Sciatic nerve (tissue), 2 donors: Measurements from ENCODE around the gene ZNF536. TPM values are rescaled to one million over a fixed set of nuclear protein-coding genes. Genes with fewer than 3 reads are reported as not detected.
"Not testable (repeated sequence)": the region's sequence is repeated elsewhere in the genome, so short reads cannot be mapped to it uniquely, and the experiment has no call there.

Experiments
- ATAC-seq: fragments of 200-7000 bp; cut with Tn5 transposase; one replicate; pipeline ENCODE4 v1.9.1; 2020; ENCODE audit warnings: mild to moderate bottlenecking, moderate library complexity
- DNase-seq: peaks from one replicate; pipeline ENCODE4 v3.0.0-alpha.2; 2020; ENCODE audit warnings: low spot score
- intact Hi-C: fragments of 100-400 bp; cut with DNase I; formaldehyde crosslinking; loops from one replicate; pipeline ENCODE4 v1.14.2; 2022
- total RNA-seq: library from RNA; stranded (reverse); fragmentation: NEBNext Ultra II Directional; extraction: Animal tissue kit (Norgen Biotek cat#: 25700); gene quantifications from one replicate; pipeline ENCODE4 v1.2.1, GENCODE V29; 2021
- donor health status: DM: no; HTN: no; CAD: no.
- donor health status: DM: no; HTN: no; CAD: no.

ZNF536 gene
- total RNA-seq, 1 donor from 2014 or later: 43.2 TPM

GRCh38 chr19:30339624-30340525 lies 32.3 kb upstream of the ZNF536 start:
- no peak for DNase-seq
- ATAC-seq: no peak
- intact Hi-C loops: no loop called here

GRCh38 chr19:30340771-30341561 lies 31.2 kb upstream of the ZNF536 start:
- ATAC-seq (no peak), DNase-seq (no peak)
- intact Hi-C loops: no loop called here

GRCh38 chr19:30341611-30342201 lies 30.5 kb upstream of the ZNF536 start:
- intact Hi-C loops: no loop called here
- DNase-seq: no peak
- no peak for ATAC-seq

GRCh38 chr19:30342901-30343300 lies 29.3 kb upstream of the ZNF536 start:
- ATAC-seq (no peak), DNase-seq (no peak)
- intact Hi-C loops: no loop called here

GRCh38 chr19:30344446-30345425 lies 27.4 kb upstream of the ZNF536 start:
- intact Hi-C loops: no loop called here
- no peak for ATAC-seq
- DNase-seq: no peak

- DNase-seq (no peak), ATAC-seq (no peak)
- intact Hi-C loops: no loop called here
These were observed 26.5 kb upstream of the ZNF536 start for GRCh38 chr19:30345686-30346085.

GRCh38 chr19:30346468-30346867 lies 25.7 kb upstream of the ZNF536 start:
- ATAC-seq, intact Hi-C loops, DNase-seq: not testable (repeated sequence)

- DNase-seq (no peak), ATAC-seq (no peak)
- intact Hi-C loops: no loop called here
These were observed 23.0 kb upstream of the ZNF536 start for GRCh38 chr19:30349131-30349730.

- no peak for DNase-seq
- intact Hi-C loops: no loop called here
- no peak for ATAC-seq
These were observed 21.2 kb upstream of the ZNF536 start for GRCh38 chr19:30350692-30351663.

GRCh38 chr19:30351774-30352173 lies 20.4 kb upstream of the ZNF536 start:
- intact Hi-C loops: no loop called here
- ATAC-seq: no peak
- DNase-seq: no peak

- no peak for DNase-seq
These were observed 18.7 kb upstream of the ZNF536 start for GRCh38 chr19:30353394-30353945.

GRCh38 chr19:30355586-30355985 lies 16.6 kb upstream of the ZNF536 start:
- ATAC-seq (no peak), DNase-seq (no peak)
- intact Hi-C loops: no loop called here

More at GRCh38 chr19:30353394-30353945, 18.7 kb upstream of the ZNF536 start:
- no peak for ATAC-seq
- intact Hi-C loops: no loop called here

- ATAC-seq (no peak), DNase-seq (no peak)
- intact Hi-C loops: no loop called here
These were observed 15.1 kb upstream of the ZNF536 start for GRCh38 chr19:30356951-30357579.

GRCh38 chr19:30357580-30357954 lies 14.6 kb upstream of the ZNF536 start:
- DNase-seq: no peak
- no peak for ATAC-seq
- intact Hi-C loops: no loop called here

- DNase-seq: no peak
These were observed 13.9 kb upstream of the ZNF536 start for GRCh38 chr19:30358319-30358718.

GRCh38 chr19:30358821-30359580 lies 13.2 kb upstream of the ZNF536 start:
- intact Hi-C loops: no loop called here
- ATAC-seq (no peak), DNase-seq (no peak)

More at GRCh38 chr19:30358319-30358718, 13.9 kb upstream of the ZNF536 start:
- intact Hi-C loops: no loop called here
- no peak for ATAC-seq
